Measurements from ENCODE around the gene TMPRSS7.

DNA sequence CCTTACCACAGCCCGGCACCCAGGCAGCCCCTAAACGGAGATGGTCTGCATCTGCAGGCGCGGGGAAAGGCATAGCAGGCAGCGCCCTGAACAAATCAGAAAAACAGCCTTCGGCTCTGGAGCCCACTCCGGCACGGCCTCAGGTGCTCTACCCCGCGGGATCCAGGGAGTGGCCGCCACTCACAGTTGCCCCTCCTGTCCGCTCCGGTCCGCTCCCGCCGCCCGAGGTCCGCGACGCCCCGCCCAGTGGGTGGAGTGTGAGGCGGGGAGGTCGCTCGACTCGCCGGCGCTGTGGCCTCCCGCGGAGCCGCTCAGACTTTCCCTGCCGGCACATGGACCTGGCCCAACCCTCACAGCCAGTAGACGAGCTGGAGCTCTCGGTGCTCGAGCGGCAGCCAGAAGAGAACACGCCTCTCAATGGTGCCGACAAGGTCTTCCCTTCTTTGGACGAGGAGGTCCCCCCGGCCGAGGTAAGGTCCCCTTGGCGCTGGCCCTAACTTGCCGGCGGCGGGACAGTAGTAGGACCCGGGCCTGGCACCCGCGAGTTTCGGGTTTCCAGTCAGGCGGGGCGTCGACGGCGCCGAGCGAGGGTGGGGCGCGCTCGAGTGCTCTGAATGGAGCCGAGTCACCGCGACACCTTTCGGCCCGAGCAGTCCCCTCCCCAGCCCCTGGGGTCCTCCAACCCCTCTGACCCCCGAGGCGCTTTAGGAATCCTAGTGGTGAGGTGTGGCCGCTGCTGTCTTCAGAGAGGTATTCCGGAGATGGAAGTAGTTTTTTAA lies 51.7 kb downstream of the TMPRSS7 start, which contains the start of gene C3orf52:
- TF ChIP-seq, protein P1, sequence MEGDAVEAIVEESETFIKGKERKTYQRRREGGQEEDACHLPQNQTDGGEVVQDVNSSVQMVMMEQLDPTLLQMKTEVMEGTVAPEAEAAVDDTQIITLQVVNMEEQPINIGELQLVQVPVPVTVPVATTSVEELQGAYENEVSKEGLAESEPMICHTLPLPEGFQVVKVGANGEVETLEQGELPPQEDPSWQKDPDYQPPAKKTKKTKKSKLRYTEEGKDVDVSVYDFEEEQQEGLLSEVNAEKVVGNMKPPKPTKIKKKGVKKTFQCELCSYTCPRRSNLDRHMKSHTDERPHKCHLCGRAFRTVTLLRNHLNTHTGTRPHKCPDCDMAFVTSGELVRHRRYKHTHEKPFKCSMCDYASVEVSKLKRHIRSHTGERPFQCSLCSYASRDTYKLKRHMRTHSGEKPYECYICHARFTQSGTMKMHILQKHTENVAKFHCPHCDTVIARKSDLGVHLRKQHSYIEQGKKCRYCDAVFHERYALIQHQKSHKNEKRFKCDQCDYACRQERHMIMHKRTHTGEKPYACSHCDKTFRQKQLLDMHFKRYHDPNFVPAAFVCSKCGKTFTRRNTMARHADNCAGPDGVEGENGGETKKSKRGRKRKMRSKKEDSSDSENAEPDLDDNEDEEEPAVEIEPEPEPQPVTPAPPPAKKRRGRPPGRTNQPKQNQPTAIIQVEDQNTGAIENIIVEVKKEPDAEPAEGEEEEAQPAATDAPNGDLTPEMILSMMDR (IDR thresholded peaks at IDR 0.05) = peak; percentile 5 to 29 (median 16)
- TF ChIP-seq EP300 (IDR thresholded peaks at IDR 0.05; ENCODE audit: low read depth) (no peak), POLR2A (IDR thresholded peaks at IDR 0.05) (peak; percentile 93), POLR2AphosphoS5 (IDR thresholded peaks at IDR 0.05) (peak; percentile 78 to 94 (median 90))

Measured in transverse colon (tissue), 4 donors.